ENCODE data around the gene RAB11B. TPM values are rescaled to one million over a fixed set of nuclear protein-coding genes. Genes with fewer than 3 reads are reported as not detected.
A peak's percentile ranks its signal among the peaks of the same experiment; 100 is the strongest.
"Not testable (repeated sequence)": the region's sequence is repeated elsewhere in the genome, so short reads cannot be mapped to it uniquely, and the experiment has no call there.

RAB11B gene
- total RNA-seq, result 63.9 TPM
- 131 TPM for polyA plus RNA-seq

DNA sequence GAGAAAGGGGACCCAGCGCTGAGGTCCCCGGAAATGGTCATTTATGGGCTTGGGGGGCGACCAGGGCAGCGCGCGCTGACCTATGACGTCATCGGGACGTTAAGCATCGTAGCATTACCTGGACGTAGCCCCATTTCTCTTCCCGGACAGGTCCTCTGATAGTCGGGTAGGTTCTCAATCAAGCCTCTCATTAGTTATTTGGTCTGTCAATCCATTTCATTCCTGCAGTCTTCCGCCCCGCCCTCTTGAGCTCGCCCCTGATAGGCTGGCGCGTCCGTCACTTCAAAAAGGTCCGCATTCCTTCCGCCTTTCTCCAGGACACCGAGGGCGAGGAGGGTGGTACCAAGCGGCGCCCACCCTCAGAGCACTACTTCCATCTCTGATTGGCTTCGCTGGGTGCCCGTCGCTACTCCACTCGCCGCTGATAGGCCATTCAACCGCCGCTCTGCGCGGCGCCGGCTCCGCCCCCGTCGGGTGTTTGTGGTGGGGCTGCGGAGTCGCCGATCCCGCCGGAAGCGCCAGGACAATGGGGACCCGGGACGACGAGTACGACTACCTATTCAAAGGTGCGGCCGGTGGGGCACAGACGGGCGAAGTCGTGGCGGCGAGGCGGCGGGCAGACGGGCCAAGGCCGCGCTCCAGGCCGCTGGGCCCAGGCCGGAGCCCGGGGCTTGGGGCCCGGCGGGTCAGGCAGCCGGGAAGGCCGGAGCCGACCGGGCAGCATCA is at the start of gene RAB11B:
Gene RAB11B (plus strand): TSS at position 470 of the 726 bp plus-strand sequence. CDS start 57 bp downstream, at position 527.
- under 1% methylated on average over 70 of the region's 70 CpGs for WGBS
- no peaks in the 10 kb centered on the region for H3K4me1 ChIP-seq (ENCODE audit: insufficient read depth)
- H3K36me3 ChIP-seq (ENCODE audit: insufficient read depth), result no peaks in the 10 kb centered on the region

DNA sequence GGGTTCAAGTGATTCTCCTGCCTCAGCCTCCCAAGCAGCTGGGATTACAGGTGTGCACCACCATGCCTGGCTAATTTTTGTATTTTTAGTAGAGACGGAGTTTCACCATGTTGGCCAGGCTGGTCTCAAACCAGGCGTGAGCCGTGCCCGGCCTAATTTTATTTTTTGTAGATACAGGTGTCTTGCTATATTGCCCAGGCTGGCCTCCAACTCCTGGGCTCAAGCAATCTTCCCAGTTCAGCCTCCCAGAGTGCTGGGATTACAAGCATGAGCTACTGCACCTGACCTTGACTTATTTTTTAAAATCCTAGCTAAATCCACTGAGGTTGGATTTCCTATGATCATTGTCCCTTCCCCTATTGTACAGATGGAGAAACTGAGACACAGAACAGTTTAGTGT is 48.7 kb upstream of the RAB11B start:
- H3K4me3 ChIP-seq (ENCODE audit: low read depth, low read length); H3K4me1 ChIP-seq (ENCODE audit: insufficient read depth); H3K36me3 ChIP-seq (ENCODE audit: insufficient read depth); H3K27ac ChIP-seq (ENCODE audit: low read depth); DNase-seq (ENCODE audit: extremely low spot score): not testable (repeated sequence)
- 94% methylated on average over 4 of the region's 4 CpGs for WGBS

More for the DNA sequence above, at the start of gene RAB11B:
- peak; percentile 99 for DNase-seq (ENCODE audit: extremely low spot score)
- Histone ChIP-seq H3K27ac (ENCODE audit: low read depth) (peak within 1 kb of the TSS; percentile 100), H3K4me3 (ENCODE audit: low read depth, low read length) (peak within 1 kb of the TSS; percentile 84)

DNA sequence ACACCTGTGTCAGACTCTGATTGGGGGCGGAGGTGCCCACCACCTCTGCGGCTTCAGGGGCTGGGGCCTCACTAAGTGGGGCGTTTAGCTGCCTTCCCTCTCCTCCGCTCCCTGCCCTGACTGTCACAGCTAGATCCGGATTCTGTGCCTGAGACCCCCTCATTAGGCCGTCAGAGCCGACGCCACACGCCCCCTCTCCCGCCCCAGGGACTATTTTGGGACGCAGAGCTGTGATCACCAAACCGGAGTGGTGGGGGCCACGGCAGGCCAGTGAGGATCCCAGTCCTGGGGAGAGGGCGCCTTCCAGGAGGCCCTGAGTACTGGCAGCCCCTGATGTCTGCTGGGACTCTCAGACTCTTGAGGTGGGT is 47.9 kb upstream of the RAB11B start:
- no peak for DNase-seq (ENCODE audit: extremely low spot score)
- Histone ChIP-seq H3K27ac (ENCODE audit: low read depth) (no peak overlapping the region), H3K4me1 (ENCODE audit: insufficient read depth) (no peaks in the 10 kb centered on the region), H3K4me3 (ENCODE audit: low read depth, low read length) (peak overlapping the region; percentile 49), H3K36me3 (ENCODE audit: insufficient read depth) (no peaks in the 10 kb centered on the region)
- 34% methylated on average over 14 of the region's 14 CpGs for whole genome bisulfite sequencing

DNA sequence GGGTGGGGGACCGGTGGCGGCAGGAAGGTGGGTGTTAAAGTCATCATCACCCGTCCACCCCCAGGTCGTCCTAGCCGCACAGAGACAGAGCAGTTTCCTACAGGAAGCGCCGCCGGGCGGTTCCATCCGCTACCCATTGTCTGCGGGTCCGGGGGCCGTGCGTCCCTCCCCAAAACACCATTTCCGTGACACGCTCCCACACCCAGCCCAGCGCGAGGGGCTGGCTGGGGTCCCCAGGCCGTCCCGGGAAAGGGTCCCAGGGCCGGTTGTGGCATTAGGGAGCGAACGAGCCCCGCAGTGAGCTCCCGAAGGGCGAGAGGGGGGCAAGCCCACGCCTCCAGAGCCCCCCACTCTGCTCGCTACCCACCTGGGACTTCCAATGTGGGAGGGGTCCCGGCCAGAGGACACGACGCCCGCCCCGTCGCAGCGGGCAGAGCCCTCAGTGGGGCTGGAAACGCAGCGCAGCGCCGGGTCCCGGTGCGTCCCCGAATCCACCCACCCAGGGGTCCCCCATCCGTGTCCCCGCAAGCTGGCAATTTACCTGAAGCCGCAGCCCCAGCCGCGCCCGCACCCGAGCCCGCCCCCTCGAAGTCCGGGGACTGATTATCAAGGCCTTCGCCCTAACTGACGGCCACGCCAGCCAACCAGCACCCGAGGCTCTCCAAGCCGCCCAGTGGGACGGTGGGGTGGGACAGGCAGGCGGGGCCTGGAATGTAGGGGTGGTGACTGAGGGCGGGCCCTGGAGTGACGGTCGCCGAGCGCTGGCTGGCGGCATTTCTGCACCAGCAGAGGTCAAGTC is 47.3 kb upstream of the RAB11B start, which contains the start of gene KANK3:
Gene KANK3 (minus strand): TSS at position 579 of the 799 bp plus-strand sequence. CDS start 5,434 bp downstream, outside the sequence.
- Histone ChIP-seq H3K4me3 (ENCODE audit: low read depth, low read length) (peak within 1 kb of the TSS; percentile 49), H3K36me3 (ENCODE audit: insufficient read depth) (no peaks in the 10 kb centered on the region), H3K4me1 (ENCODE audit: insufficient read depth) (no peaks in the 10 kb centered on the region), H3K27ac (ENCODE audit: low read depth) (no peak within 1 kb of the TSS)
- no peak for DNase-seq (ENCODE audit: extremely low spot score)
- 3% methylated on average over 65 of the region's 65 CpGs for WGBS

DNA sequence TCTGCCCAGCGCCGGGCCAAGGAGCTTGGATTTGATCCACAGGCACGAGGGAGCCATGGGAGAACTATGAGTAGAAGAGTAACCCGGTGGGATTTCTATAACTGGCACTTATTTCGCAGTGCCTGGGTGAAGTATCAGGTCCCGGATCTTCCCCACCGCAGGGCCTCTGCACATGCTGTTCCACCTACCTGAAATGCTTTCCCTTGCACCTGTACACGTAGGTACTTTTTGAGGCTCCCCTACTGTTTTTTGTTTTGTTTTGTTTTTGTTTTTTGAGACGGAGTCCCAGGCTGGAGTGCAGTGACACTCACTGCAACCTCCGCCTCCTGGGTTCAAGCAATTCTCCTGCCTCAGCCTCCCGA is 46.7 kb upstream of the RAB11B start:
- no peak overlapping the region for H3K27ac ChIP-seq (ENCODE audit: low read depth)
- no peak overlapping the region for H3K4me3 ChIP-seq (ENCODE audit: low read depth, low read length)
- 41% methylated on average over 11 of the region's 11 CpGs for WGBS

DNA sequence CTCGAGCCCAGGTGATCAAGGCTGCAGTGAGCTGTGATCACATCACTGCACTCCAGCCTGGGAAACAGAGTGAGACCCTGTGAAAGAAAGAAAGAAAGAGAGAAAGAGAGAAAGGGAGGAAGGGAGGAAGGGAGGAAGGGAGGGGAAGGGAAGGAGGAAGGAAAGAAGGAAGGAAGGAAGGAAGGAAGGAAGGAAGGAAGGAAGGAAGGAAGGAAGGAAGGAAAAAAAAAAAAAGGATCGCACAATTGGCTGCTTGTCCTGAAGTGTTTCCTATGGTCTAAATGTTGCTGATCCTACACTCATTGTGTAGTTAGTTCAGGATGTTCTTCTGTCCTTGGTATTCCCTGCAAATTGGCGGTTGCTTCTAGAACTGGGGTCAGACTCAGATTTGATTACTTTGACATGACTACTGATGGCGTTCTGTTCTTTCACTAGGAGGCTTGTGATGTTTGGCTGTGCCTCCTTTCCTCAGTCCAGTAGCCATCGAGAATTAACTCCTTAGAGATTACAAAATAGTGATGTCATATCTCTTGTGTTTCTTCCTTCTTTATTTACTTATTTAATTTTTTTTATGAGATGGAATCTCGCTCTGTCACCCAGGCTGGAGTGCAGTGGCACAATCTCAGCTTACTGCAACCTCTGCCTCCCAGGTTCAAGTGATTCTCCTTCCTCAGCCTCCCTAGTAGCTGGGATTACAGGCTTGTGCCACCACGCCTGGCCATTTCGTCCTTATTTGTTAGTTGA is 40.4 kb upstream of the RAB11B start:
- not testable (repeated sequence) for DNase-seq (ENCODE audit: extremely low spot score); H3K36me3 ChIP-seq (ENCODE audit: insufficient read depth); H3K27ac ChIP-seq (ENCODE audit: low read depth); H3K4me1 ChIP-seq (ENCODE audit: insufficient read depth); H3K4me3 ChIP-seq (ENCODE audit: low read depth, low read length)
- WGBS, result 63% methylated on average over 8 of the region's 8 CpGs

More for the DNA sequence above, 46.7 kb upstream of the RAB11B start:
- H3K4me1 ChIP-seq (ENCODE audit: insufficient read depth), result no peaks in the 10 kb centered on the region
- H3K36me3 ChIP-seq (ENCODE audit: insufficient read depth), result no peaks in the 10 kb centered on the region
- no peak for DNase-seq (ENCODE audit: extremely low spot score)

DNA sequence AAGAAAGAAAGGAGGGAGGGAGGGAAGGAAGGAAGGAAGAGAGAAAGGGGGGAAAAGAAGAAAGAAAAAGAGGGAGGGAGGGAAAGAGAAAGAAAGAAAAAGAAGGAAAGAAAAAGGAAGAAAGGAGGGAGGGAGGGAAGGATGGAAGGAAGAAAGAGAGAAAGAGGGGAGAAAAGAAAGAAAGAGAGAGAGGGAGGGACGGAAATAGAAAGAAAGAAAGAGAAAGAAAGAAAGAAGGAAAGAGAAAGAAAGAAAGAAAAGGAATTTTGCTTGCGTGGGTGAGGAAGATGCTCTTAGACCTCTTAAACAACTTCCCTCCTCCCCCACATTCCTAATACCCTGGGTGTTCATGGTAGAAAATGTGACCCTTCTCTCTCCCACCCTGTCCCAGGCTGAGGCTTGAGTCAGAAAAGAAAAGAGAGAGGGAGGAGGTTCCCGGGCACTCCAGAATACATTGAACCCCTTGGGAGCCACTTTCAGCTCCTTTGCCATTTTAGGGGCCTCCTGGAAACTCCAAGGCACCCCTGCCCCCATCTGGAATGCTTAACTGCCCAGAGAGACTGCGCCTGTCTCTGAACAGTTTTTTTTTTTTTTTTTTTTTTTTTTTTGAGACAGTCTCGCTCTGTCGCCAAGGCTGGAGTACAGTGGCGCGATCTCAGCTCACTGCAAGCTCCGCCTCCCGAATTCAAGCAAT is 37.9 kb upstream of the RAB11B start:
- no peaks in the 10 kb centered on the region for H3K36me3 ChIP-seq (ENCODE audit: insufficient read depth)
- DNase-seq (ENCODE audit: extremely low spot score), result no peak
- H3K4me1 ChIP-seq (ENCODE audit: insufficient read depth), result no peaks in the 10 kb centered on the region
- no peak overlapping the region for H3K4me3 ChIP-seq (ENCODE audit: low read depth, low read length)
- no peak overlapping the region for H3K27ac ChIP-seq (ENCODE audit: low read depth)
- WGBS, result 28% methylated on average over 10 of the region's 10 CpGs

DNA sequence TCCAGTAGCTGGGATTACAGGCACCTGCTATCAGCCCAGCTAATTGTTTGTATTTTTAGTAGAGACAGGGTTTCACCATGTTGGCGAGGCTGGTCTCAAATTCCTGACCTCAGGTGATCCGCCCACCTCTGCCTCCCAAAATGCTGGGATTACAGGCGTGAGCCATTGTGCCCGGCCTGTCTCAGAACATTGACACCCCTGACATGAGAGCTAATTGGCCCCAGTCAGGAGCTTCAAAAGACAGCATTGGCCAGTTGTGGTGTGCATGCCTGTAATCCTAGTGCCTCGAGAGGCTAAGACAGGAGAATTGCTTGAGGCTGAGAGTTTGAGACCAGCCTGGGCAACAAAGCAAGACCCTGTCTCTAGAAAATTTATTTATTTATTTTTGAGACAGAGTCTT is 37.3 kb upstream of the RAB11B start:
- H3K27ac ChIP-seq (ENCODE audit: low read depth); DNase-seq (ENCODE audit: extremely low spot score); H3K36me3 ChIP-seq (ENCODE audit: insufficient read depth); H3K4me1 ChIP-seq (ENCODE audit: insufficient read depth); H3K4me3 ChIP-seq (ENCODE audit: low read depth, low read length): not testable (repeated sequence)
- WGBS, result 57% methylated on average over 5 of the region's 5 CpGs

DNA sequence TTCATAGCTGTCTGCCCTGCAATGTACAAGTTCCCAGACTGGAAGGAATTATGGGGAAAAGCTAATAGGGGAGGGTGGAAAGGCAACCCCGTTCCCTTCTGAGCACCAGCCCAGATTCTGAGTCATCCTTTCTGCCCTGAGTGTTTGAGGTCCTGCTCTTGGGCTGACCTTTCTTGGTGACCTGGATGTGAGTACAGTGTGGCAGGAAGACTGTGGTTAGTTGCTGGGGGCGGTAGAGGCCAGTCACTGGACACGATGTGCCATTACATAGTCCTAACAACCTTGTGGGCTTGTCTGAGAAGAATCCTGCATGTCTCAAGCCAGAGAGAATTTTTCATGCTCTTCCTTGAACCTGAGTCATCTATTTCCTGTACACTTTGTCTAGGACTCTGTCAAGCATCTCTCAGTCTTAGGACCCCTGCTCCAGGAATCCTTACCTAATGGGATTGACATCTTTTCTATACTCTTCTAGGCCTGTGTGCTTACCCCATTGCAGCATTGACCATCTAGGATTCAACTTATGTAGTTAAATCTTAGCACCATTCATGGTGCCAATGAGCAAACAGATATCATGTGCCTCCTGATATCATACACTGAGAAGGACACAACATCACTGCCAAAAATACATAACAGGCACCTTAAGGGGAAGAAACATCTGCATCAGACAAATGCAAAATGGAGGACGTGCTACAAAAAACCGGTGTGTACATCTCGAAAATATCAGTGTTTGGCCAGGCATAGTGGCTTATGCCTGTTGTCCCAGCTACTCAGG is 34.3 kb upstream of the RAB11B start:
- Histone ChIP-seq H3K27ac (ENCODE audit: low read depth) (no peak overlapping the region), H3K4me1 (ENCODE audit: insufficient read depth) (no peaks in the 10 kb centered on the region), H3K36me3 (ENCODE audit: insufficient read depth) (no peaks in the 10 kb centered on the region), H3K4me3 (ENCODE audit: low read depth, low read length) (no peak overlapping the region)
- 74% methylated on average over 6 of the region's 6 CpGs for WGBS
- DNase-seq (ENCODE audit: extremely low spot score), result no peak

DNA sequence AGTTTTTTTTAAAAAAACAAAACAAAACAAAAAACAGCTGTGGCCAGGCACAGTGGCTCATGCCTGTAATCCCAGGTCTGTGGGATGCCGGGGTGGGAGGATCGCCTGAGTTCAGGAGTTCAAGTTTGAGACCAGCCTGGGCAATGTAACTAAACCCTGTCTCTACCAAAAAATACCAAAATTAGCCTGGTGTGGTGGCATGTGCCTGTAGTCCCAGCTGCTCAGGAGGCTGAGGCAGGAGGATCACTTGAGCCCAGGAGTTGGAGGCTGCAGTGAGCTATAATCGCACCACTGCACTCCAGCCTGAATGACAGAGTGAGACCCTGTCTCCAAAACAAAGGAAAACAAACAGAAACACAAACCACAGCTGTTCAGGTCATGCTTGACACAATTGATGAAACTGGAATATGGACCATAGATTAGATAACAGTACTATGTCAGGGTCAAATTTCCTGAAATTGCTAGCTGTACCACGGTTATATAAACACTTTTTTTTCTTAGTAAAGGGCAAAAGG is 33.1 kb upstream of the RAB11B start:
- Histone ChIP-seq H3K4me1 (ENCODE audit: insufficient read depth) (no peaks in the 10 kb centered on the region), H3K27ac (ENCODE audit: low read depth) (no peak overlapping the region), H3K36me3 (ENCODE audit: insufficient read depth) (no peaks in the 10 kb centered on the region), H3K4me3 (ENCODE audit: low read depth, low read length) (no peak overlapping the region)
- 61% methylated on average over 4 of the region's 4 CpGs for WGBS
- DNase-seq (ENCODE audit: extremely low spot score), result no peak

DNA sequence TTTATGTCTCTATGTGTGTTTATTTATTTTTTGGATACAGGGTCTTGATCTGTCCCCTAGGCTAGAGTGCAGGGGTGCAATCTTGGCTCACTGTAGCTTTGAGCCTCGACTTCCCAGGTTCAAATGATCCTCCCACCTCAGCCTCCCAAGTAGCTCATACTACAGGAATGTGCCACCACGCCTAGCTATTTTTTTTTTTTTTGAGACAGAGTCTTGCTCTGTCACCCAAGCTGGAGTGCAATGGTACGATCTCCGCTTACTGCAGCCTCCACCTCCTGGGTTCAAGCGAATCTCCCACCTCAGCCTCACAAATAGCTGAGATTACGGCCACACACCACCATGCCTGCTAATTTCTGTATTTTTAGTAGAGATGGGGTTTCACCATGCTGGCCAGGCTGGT is 31.2 kb upstream of the RAB11B start:
- Histone ChIP-seq H3K36me3 (ENCODE audit: insufficient read depth) (no peaks in the 10 kb centered on the region), H3K4me3 (ENCODE audit: low read depth, low read length) (no peak overlapping the region)
- 89% methylated on average over 6 of the region's 6 CpGs for WGBS

DNA sequence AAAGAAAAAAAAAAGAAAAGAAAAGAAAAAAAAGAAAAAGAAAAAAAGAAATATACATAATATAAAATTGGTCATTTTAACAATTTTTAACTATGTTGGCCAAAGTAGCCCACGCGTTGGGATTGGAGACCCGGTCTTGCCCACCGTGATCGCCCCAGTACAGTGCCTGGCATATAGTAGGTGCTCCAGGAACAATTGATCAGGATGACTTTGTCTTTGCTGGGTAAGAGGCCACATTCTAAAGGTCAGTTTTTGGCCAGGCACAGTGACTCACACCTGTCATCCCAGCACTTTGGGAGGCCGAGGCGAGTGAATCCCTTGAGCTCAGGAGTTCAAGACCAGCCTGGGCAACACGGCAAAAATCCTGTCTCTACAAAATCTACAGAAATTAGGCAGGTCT is 30.0 kb upstream of the RAB11B start:
- 89% methylated on average over 8 of the region's 8 CpGs for WGBS
- Histone ChIP-seq H3K4me3 (ENCODE audit: low read depth, low read length) (no peak overlapping the region), H3K27ac (ENCODE audit: low read depth) (no peak overlapping the region), H3K4me1 (ENCODE audit: insufficient read depth) (peaks cover 2% of the 10 kb centered on the region), H3K36me3 (ENCODE audit: insufficient read depth) (no peaks in the 10 kb centered on the region)
- DNase-seq (ENCODE audit: extremely low spot score), result no peak

More for the DNA sequence above, 31.2 kb upstream of the RAB11B start:
- Histone ChIP-seq H3K4me1 (ENCODE audit: insufficient read depth) (peaks cover 2% of the 10 kb centered on the region), H3K27ac (ENCODE audit: low read depth) (no peak overlapping the region)
- no peak for DNase-seq (ENCODE audit: extremely low spot score)
